Measurements from ENCODE around the gene TTPAL. TPM values are rescaled to one million over a fixed set of nuclear protein-coding genes. Genes with fewer than 3 reads are reported as not detected.

Gene TTPAL
- total RNA-seq, 1 experiment from 2014 or later, result 20.4 TPM

DNA sequence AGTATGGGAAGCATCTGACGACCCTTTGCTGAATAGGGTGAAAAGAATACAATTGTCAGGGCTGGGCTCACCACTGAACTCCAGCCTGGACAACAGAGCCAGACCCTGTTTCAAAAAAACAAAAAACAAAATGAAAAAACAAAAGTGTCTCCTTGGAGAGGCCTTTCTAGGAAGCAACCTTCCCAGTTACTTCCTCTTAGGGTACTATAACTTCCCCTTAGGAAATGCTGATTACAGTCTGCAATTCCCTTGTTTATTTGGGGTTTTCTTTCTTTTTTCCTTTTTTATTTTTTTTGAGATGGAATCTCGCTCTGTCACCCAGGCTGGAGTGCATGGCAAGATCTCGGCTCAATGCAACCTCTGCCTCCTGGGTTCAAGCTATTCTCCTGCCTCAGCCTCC is 20.5 kb upstream of the TTPAL start:
- BruUV-seq (replicated peaks), result no TSS peak
- Histone ChIP-seq H2AFZ (ENCODE audit: low read depth, low read length, poor library complexity, severe bottlenecking) (no peak overlapping the region), H3K27me3 (ENCODE audit: insufficient read depth, low read length) (no peaks in the 10 kb centered on the region), H3K79me2 (ENCODE audit: insufficient read depth, low read length) (no peaks in the 10 kb centered on the region), H3K4me1 (ENCODE audit: control insufficient read depth in 1 of 2, insufficient read depth in 2 of 2, low read length in 2 of 2) (no peaks in the 10 kb centered on the region), H3K4me3 (replicated peaks in 1 of 2; ENCODE audit: low read depth in 1 of 2, low read length in 2 of 2) (no peak overlapping the region), H4K20me1 (ENCODE audit: insufficient read depth) (no peaks in the 10 kb centered on the region), H3K27ac (ENCODE audit: low read depth, low read length) (no peak overlapping the region), H3K36me3 (ENCODE audit: control insufficient read depth in 1 of 2, insufficient read depth in 2 of 2, low read length in 2 of 2) (no peaks in the 10 kb centered on the region), H3K9me2 (ENCODE audit: insufficient read depth) (no peaks in the 10 kb centered on the region), H3K9ac (ENCODE audit: low read length) (no peak overlapping the region), H3K9me3 (ENCODE audit: control insufficient read depth in 1 of 2, insufficient read depth in 1 of 2, low read depth in 1 of 2, low read length in 2 of 2) (no peaks in the 10 kb centered on the region), H3K4me2 (ENCODE audit: low read length) (no peak overlapping the region)
- intact Hi-C loops (cut with micrococcal nuclease), result no loop called here
- no peak for ATAC-seq
- ChIA-PET CTCF (no interaction called here), POLR2A (no interaction called here), RAD21 (ENCODE audit: low non-redundant PET in 1 of 2, low total read pairs in 2 of 2, uncharacterized antibody in 2 of 2, unreplicated experiment in 2 of 2) (no interaction called here)
- no peak for DNase-seq (ENCODE audit: low read depth, low spot score)
- TF ChIP-seq ZBTB33 (IDR thresholded peaks at IDR 0.05; ENCODE audit: extremely low read depth, insufficient replicate concordance, low read length) (no peak), SIN3A (IDR thresholded peaks at IDR 0.05; ENCODE audit: low read depth) (no peak), CTCF (IDR thresholded peaks at IDR 0.05 in 2 of 3, conservative IDR thresholded peaks at IDR 0.05 in 1 of 3; ENCODE audit: borderline replicate concordance in 1 of 3, insufficient read depth in 1 of 3, low read depth in 2 of 3, low read length in 2 of 3) (no peak), ZNF274 (IDR thresholded peaks at IDR 0.05; ENCODE audit: low read depth, low read length) (no peak), ELF1 (IDR thresholded peaks at IDR 0.05; ENCODE audit: borderline replicate concordance, low read depth) (no peak), SP1 (IDR thresholded peaks at IDR 0.05; ENCODE audit: low read depth) (no peak), YY1 (IDR thresholded peaks at IDR 0.05; ENCODE audit: extremely low read depth, insufficient replicate concordance, low read depth, low read length) (no peak), CEBPB (IDR thresholded peaks at IDR 0.05; ENCODE audit: low read depth) (no peak), EGR1 (IDR thresholded peaks at IDR 0.05; ENCODE audit: low read depth) (no peak), TCF7L2 (IDR thresholded peaks at IDR 0.05; ENCODE audit: borderline replicate concordance, extremely low read depth, insufficient read depth, insufficient read length) (no peak), RAD21 (IDR thresholded peaks at IDR 0.05; ENCODE audit: low read depth) (no peak), CBX3 (IDR thresholded peaks at IDR 0.05; ENCODE audit: low read depth) (no peak), FOSL1 (IDR thresholded peaks at IDR 0.05; ENCODE audit: low read depth) (no peak), EZH2 (IDR thresholded peaks at IDR 0.05) (no peak), EZH2phosphoT487 (IDR thresholded peaks at IDR 0.05; ENCODE audit: borderline replicate concordance) (no peak)
- TF ChIP-seq, protein P1, sequence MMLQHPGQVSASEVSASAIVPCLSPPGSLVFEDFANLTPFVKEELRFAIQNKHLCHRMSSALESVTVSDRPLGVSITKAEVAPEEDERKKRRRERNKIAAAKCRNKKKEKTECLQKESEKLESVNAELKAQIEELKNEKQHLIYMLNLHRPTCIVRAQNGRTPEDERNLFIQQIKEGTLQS (IDR thresholded peaks at IDR 0.05), result no peak
- TF ChIP-seq, protein P2, sequence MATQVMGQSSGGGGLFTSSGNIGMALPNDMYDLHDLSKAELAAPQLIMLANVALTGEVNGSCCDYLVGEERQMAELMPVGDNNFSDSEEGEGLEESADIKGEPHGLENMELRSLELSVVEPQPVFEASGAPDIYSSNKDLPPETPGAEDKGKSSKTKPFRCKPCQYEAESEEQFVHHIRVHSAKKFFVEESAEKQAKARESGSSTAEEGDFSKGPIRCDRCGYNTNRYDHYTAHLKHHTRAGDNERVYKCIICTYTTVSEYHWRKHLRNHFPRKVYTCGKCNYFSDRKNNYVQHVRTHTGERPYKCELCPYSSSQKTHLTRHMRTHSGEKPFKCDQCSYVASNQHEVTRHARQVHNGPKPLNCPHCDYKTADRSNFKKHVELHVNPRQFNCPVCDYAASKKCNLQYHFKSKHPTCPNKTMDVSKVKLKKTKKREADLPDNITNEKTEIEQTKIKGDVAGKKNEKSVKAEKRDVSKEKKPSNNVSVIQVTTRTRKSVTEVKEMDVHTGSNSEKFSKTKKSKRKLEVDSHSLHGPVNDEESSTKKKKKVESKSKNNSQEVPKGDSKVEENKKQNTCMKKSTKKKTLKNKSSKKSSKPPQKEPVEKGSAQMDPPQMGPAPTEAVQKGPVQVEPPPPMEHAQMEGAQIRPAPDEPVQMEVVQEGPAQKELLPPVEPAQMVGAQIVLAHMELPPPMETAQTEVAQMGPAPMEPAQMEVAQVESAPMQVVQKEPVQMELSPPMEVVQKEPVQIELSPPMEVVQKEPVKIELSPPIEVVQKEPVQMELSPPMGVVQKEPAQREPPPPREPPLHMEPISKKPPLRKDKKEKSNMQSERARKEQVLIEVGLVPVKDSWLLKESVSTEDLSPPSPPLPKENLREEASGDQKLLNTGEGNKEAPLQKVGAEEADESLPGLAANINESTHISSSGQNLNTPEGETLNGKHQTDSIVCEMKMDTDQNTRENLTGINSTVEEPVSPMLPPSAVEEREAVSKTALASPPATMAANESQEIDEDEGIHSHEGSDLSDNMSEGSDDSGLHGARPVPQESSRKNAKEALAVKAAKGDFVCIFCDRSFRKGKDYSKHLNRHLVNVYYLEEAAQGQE (IDR thresholded peaks at IDR 0.05; ENCODE audit: low read depth), result no peak

Data from HCT116 (cell line).